ENCODE measurements around the gene ZMYM1.
"Not testable (repeated sequence)": the region's sequence is repeated elsewhere in the genome, so short reads cannot be mapped to it uniquely, and the experiment has no call there.

The ZMYM1 gene

GRCh38 chr1:35076426-35076825 is 2.8 kb upstream of the ZMYM1 start:
- peak; percentile 13 for DNase-seq (ENCODE audit: low read depth)

GRCh38 chr1:35080171-35080854 is 1.1 kb downstream of the ZMYM1 start:
- DNase-seq (ENCODE audit: low read depth), result no peak

GRCh38 chr1:35085421-35085820 is 6.2 kb downstream of the ZMYM1 start:
- no peak for DNase-seq (ENCODE audit: low read depth)

- DNase-seq (ENCODE audit: low read depth), result no peak
These were observed 18.0 kb downstream of the ZMYM1 start for GRCh38 chr1:35097224-35097623.

- DNase-seq (ENCODE audit: low read depth), result peak; percentile 13
These were observed 31.9 kb downstream of the ZMYM1 start for GRCh38 chr1:35111106-35111505.

GRCh38 chr1:35112668-35113067 is 33.5 kb downstream of the ZMYM1 start:
- no peak for DNase-seq (ENCODE audit: low read depth)

- no peak for DNase-seq (ENCODE audit: low read depth)
These were observed 36.5 kb downstream of the ZMYM1 start for GRCh38 chr1:35115459-35116383.

- DNase-seq (ENCODE audit: low read depth), result no peak
These were observed 41.4 kb downstream of the ZMYM1 start for GRCh38 chr1:35120458-35121133.

GRCh38 chr1:35122311-35122710 is 43.1 kb downstream of the ZMYM1 start:
- DNase-seq (ENCODE audit: low read depth), result no peak

- no peak for DNase-seq (ENCODE audit: low read depth)
These were observed 47.4 kb downstream of the ZMYM1 start for GRCh38 chr1:35126546-35126945.

- no peak for DNase-seq (ENCODE audit: low read depth)
These were observed 49.9 kb downstream of the ZMYM1 start for GRCh38 chr1:35129080-35129479.

GRCh38 chr1:35136780-35137179 is 57.6 kb downstream of the ZMYM1 start:
- DNase-seq (ENCODE audit: low read depth), result no peak

GRCh38 chr1:35137590-35137989 is 58.4 kb downstream of the ZMYM1 start:
- DNase-seq (ENCODE audit: low read depth), result not testable (repeated sequence)

GRCh38 chr1:35142294-35142693 is 63.1 kb downstream of the ZMYM1 start:
- DNase-seq (ENCODE audit: low read depth), result not testable (repeated sequence)

- not testable (repeated sequence) for DNase-seq (ENCODE audit: low read depth)
These were observed 63.5 kb downstream of the ZMYM1 start for GRCh38 chr1:35142728-35143127.

GRCh38 chr1:35143737-35144508 is 64.7 kb downstream of the ZMYM1 start:
- no peak for DNase-seq (ENCODE audit: low read depth)

GRCh38 chr1:35145892-35146549 is 66.8 kb downstream of the ZMYM1 start:
- DNase-seq (ENCODE audit: low read depth), result not testable (repeated sequence)

- DNase-seq (ENCODE audit: low read depth), result no peak
These were observed 72.0 kb downstream of the ZMYM1 start for GRCh38 chr1:35151220-35151619.

- DNase-seq (ENCODE audit: low read depth), result no peak
These were observed 85.7 kb downstream of the ZMYM1 start for GRCh38 chr1:35164893-35165292.

All from stromal cell of bone marrow (primary cell).